Endothelial cell of umbilical vein (primary cell): ENCODE data around the gene RTN4. TPM values are rescaled to one million over a fixed set of nuclear protein-coding genes. Genes with fewer than 3 reads are reported as not detected.

ENCODE experiments used
- BruUV-seq: library from RNA; stranded (reverse); fragments of 400-500 nt; replicated peaks from 2 replicates; lab custom pipeline; 2021; lab: Mats Ljungman, UMichigan
- CTCF ChIA-PET: fragments of 300-600, 350-600 bp; sonication (Branson Sonifier 250); formaldehyde crosslinking; loops from one replicate; lab custom pipeline; 2021; ENCODE audit warnings: antibody characterized with exemption, inconsistent platforms; lab: Charles Lee
- POLR2A ChIA-PET: fragments of 300-600, 350-600 bp; sonication (Branson Sonifier 250); formaldehyde crosslinking; loops from one replicate; lab custom pipeline; 2021; ENCODE audit warnings: antibody characterized with exemption, inconsistent platforms; lab: Charles Lee
- DNase-seq: peaks from one replicate; pipeline ENCODE4 v3.0.0-alpha.2; 2011; ENCODE audit warnings: low read depth, low spot score
- FAIRE-seq: peaks from 2 replicates; lab custom pipeline; 2011; peaks lifted over from hg19 to GRCh38; lab: Jason Lieb, UNC
- H2AFZ ChIP-seq: 2 replicates; pipeline ENCODE4 v1.6.0; 2012; ENCODE audit warnings: low read depth, low read length, control low read depth, inconsistent platforms
- H3K27ac ChIP-seq: 2 replicates; pipeline ENCODE4 v1.5.1; 2011; ENCODE audit warnings: low read depth, mild to moderate bottlenecking, control low read depth, low read length, moderate library complexity; ENCODE audit not compliant: insufficient read depth
- H3K27me3 ChIP-seq, 2 experiments: 2 replicates each; pipeline versions ENCODE4 v1.6.0 to v1.6.1; 2011; ENCODE audit warnings: low read length in 2 of 2, mixed read lengths in 1 of 2; ENCODE audit not compliant: control insufficient read depth in 2 of 2, insufficient read depth in 2 of 2
- H3K36me3 ChIP-seq, 2 experiments: 2 replicates in 1 of 2; 3 replicates in 1 of 2; pipeline ENCODE4 v1.5.1; 2011; ENCODE audit warnings: low read length in 2 of 2, mild to moderate bottlenecking in 1 of 2, moderate library complexity in 1 of 2; ENCODE audit not compliant: control insufficient read depth in 2 of 2, insufficient read depth in 2 of 2; ENCODE audit errors: extremely low read depth in 1 of 2
- H3K4me1 ChIP-seq: 3 replicates; pipeline ENCODE4 v1.5.1; 2011; ENCODE audit warnings: mild to moderate bottlenecking, low read length; ENCODE audit not compliant: control insufficient read depth, insufficient read depth; ENCODE audit errors: extremely low read depth
- H3K4me2 ChIP-seq: 2 replicates; pipeline ENCODE4 v1.6.1; 2011; ENCODE audit warnings: low read length, control low read depth, mixed read lengths; ENCODE audit not compliant: insufficient read depth
- H3K4me3 ChIP-seq, 3 experiments: fragments of 200-600 bp in 1 of 3; sonication (generic), shearing (Covaris generic) in 1 of 3; replicated peaks in 1 of 3; 2 replicates each; pipeline ENCODE4 v1.5.1; 2011 to 2016; ENCODE audit warnings: control low read depth in 3 of 3, low read length in 3 of 3, mild to moderate bottlenecking in 2 of 3, inconsistent platforms in 1 of 3, low read depth in 1 of 3, moderate library complexity in 1 of 3; ENCODE audit not compliant: insufficient read depth in 1 of 3
- H3K79me2 ChIP-seq: 2 replicates; pipeline ENCODE4 v1.6.0; 2012; ENCODE audit warnings: low read length, inconsistent platforms; ENCODE audit not compliant: control insufficient read depth, insufficient read depth
- H3K9ac ChIP-seq: replicated peaks from 2 replicates; pipeline ENCODE3; 2011; ENCODE audit warnings: low read length, control low read depth; ENCODE audit not compliant: insufficient read depth; ENCODE audit errors: extremely low read depth
- H3K9me1 ChIP-seq: replicated peaks from 3 replicates; pipeline ENCODE4 v1.6.0; 2011; ENCODE audit warnings: mild to moderate bottlenecking, low read length; ENCODE audit not compliant: control insufficient read depth, insufficient read depth; ENCODE audit errors: extremely low read depth
- H3K9me3 ChIP-seq: replicated peaks from 2 replicates; pipeline ENCODE4 v1.5.1; 2012; ENCODE audit warnings: low read length, inconsistent platforms; ENCODE audit not compliant: control insufficient read depth, insufficient read depth
- H4K20me1 ChIP-seq: replicated peaks from 2 replicates; pipeline ENCODE3; 2011; ENCODE audit warnings: mild to moderate bottlenecking, low read length; ENCODE audit not compliant: control insufficient read depth, insufficient read depth; ENCODE audit errors: extremely low read depth
- CTCF ChIP-seq, 2 donors: IDR thresholded peaks; 1 replicate in 1 of 2; 2 replicates in 1 of 2; pipeline ENCODE4 v1.5.1; 2011; ENCODE audit warnings: low read length in 2 of 2, mild to moderate bottlenecking in 2 of 2, moderate library complexity in 2 of 2, control low read depth in 1 of 2, inconsistent platforms in 1 of 2, low read depth in 1 of 2; ENCODE audit not compliant: insufficient read depth in 1 of 2; ENCODE audit errors: extremely low read depth in 1 of 2
- EZH2 ChIP-seq: IDR thresholded peaks from 2 replicates; pipeline ENCODE4 v1.6.1; 2012; ENCODE audit warnings: borderline replicate concordance, low read depth, mild to moderate bottlenecking, moderate library complexity, low read length, inconsistent platforms; ENCODE audit not compliant: severe bottlenecking
- FOS ChIP-seq: IDR thresholded peaks from 2 replicates; pipeline ENCODE4 v1.6.1; 2011; ENCODE audit warnings: mild to moderate bottlenecking, low read length, moderate library complexity, borderline replicate concordance; ENCODE audit not compliant: insufficient read depth
- GATA2 ChIP-seq: IDR thresholded peaks from 2 replicates; pipeline ENCODE4 v1.7.0; 2011; ENCODE audit warnings: low read depth, mild to moderate bottlenecking, moderate library complexity, mixed read lengths, low read length; ENCODE audit not compliant: insufficient read length, insufficient read depth
- JUN ChIP-seq: IDR thresholded peaks from 2 replicates; pipeline ENCODE4 v1.6.1; 2011; ENCODE audit warnings: borderline replicate concordance, low read depth; ENCODE audit not compliant: insufficient read length, insufficient read depth
- MAX ChIP-seq: IDR thresholded peaks from 2 replicates; pipeline ENCODE4 v1.6.1; 2011; ENCODE audit not compliant: insufficient read depth, insufficient read length
- MYC ChIP-seq: IDR thresholded peaks from one replicate; pipeline ENCODE4 v1.6.1; 2011; ENCODE audit warnings: mild to moderate bottlenecking, low read depth, low read length
- POLR2A ChIP-seq: IDR thresholded peaks from 2 replicates; pipeline ENCODE4 v1.6.1; 2012; ENCODE audit warnings: low read depth, mild to moderate bottlenecking, control low read depth, low read length
- POLR2AphosphoS5 ChIP-seq: IDR thresholded peaks from 2 replicates; pipeline ENCODE4 v1.6.1; 2012; ENCODE audit warnings: low read depth, mild to moderate bottlenecking, control low read depth, low read length, moderate library complexity; ENCODE audit not compliant: insufficient read depth
- dilution Hi-C: fragments of 300-500 bp; cut with MboI; formaldehyde crosslinking; loops from one replicate; pipeline ENCODE4 v1.15.0; 2019; ENCODE audit warnings: low sequenced_read_pairs; ENCODE audit not compliant: extremely low pct_ligation_motif_present
- intact Hi-C: fragments of 100-400 bp; cut with micrococcal nuclease; formaldehyde crosslinking; loops from one replicate; pipeline ENCODE4 v1.10.0; 2022
- polyA plus RNA-seq, 4 experiments: library from polyadenylated mRNA; depleted of rRNA in 3 of 4; stranded (reverse) in 3 of 4; unstranded in 1 of 4; fragments of >200 nt; gene quantifications; 2 replicates each; pipeline versions ENCODE4 v1.2.1 to v1.2.3, GENCODE V29; 2011 to 2012; ENCODE audit warnings: missing spikeins in 1 of 4
- total RNA-seq: library from RNA; stranded (reverse); gene quantifications from 2 replicates; pipeline ENCODE4 v1.2.3, GENCODE V29; 2021

The RTN4 gene
- total and polyA plus RNA-seq, 2 donors (not counting 3 experiments of a cell fraction or from before 2014, with no cell fraction given) = 253 to 486 TPM

- Histone ChIP-seq H3K9me3 (no peaks in the 10 kb centered on the region), H3K4me2 (no peak overlapping the region), H3K4me3 (no peak overlapping the region), H3K9me1 (no peaks in the 10 kb centered on the region), H3K9ac (no peak overlapping the region), H3K27ac (no peak overlapping the region), H2AFZ (no peak overlapping the region), H3K79me2 (no peaks in the 10 kb centered on the region), H3K36me3 (no peaks in the 10 kb centered on the region), H3K4me1 (peaks cover 32% of the 10 kb centered on the region), H4K20me1 (no peaks in the 10 kb centered on the region), H3K27me3 (no peaks in the 10 kb centered on the region)
- FAIRE-seq (no peak), DNase-seq (no peak)
- no peak for TF ChIP-seq JUN
- ChIA-PET POLR2A (no interaction called here), CTCF (interaction anchor here (1.5 to 1.8 kb wide), 2 partner anchors 9 to 17 kb away, joined by 3 to 4 read pairs; no protein-coding TSS in a partner anchor)
- BruUV-seq = no TSS peak
- intact Hi-C loops = no loop called here
- dilution Hi-C loops = no loop called here
These were observed 40.5 kb upstream of the RTN4 start for GRCh38 chr2:55090702-55091101.

GRCh38 chr2:55089726-55090125, 39.5 kb upstream of the RTN4 start:
- dilution Hi-C loops = no loop called here
- H3K9me3 ChIP-seq = no peaks in the 10 kb centered on the region
- no TSS peak for BruUV-seq
- H3K27me3 ChIP-seq = no peaks in the 10 kb centered on the region
- intact Hi-C loops = no loop called here
- ChIA-PET POLR2A (interaction anchor here (0.6 kb wide), 1 partner anchor 77 kb away, joined by 6 read pairs; no protein-coding TSS in a partner anchor), CTCF (interaction anchor here (1.5 to 1.8 kb wide), 2 partner anchors 10 to 16 kb away, joined by 3 to 4 read pairs; no protein-coding TSS in a partner anchor)
- TF ChIP-seq MYC (no peak), FOS (no peak), POLR2AphosphoS5 (no peak), GATA2 (no peak), CTCF (IDR thresholded peaks at IDR 0.05; ENCODE audit: extremely low read depth in 1 of 2, insufficient read depth in 1 of 2, low read depth in 1 of 2, low read length in 2 of 2) (no peak), JUN (no peak), EZH2 (no peak), MAX (no peak), POLR2A (no peak)
- DNase-seq (no peak), FAIRE-seq (no peak)
- no peaks in the 10 kb centered on the region for H3K36me3 ChIP-seq
- no peak overlapping the region for H3K4me3 ChIP-seq
- no peak overlapping the region for H3K27ac ChIP-seq
- no peak overlapping the region for H2AFZ ChIP-seq
- H3K4me2 ChIP-seq = no peak overlapping the region
- peaks cover 39% of the 10 kb centered on the region for H3K4me1 ChIP-seq
- H4K20me1 ChIP-seq = no peaks in the 10 kb centered on the region
- H3K9me1 ChIP-seq = no peaks in the 10 kb centered on the region
- no peaks in the 10 kb centered on the region for H3K79me2 ChIP-seq
- no peak overlapping the region for H3K9ac ChIP-seq
